ENCODE data around the gene SLC35D2. TPM values are rescaled to one million over a fixed set of nuclear protein-coding genes. Genes with fewer than 3 reads are reported as not detected.
"Not testable (repeated sequence)": the region's sequence is repeated elsewhere in the genome, so short reads cannot be mapped to it uniquely, and the experiment has no call there.

The SLC35D2 gene
- total RNA-seq, 3 donors from 2014 or later: 53.5 to 112 (median 82.8) TPM

GRCh38 chr9:96361668-96362067 lies 21.8 kb downstream of the SLC35D2 start:
- no peak for DNase-seq
- intact Hi-C loops (cut with DNase I, micrococcal nuclease): no loop called here
- no peaks in the 10 kb centered on the region for H3K36me3 ChIP-seq (ENCODE audit: low read depth)
- peaks cover 6% of the 10 kb centered on the region for H3K4me1 ChIP-seq (ENCODE audit: low read depth)
- TF ChIP-seq CTCF (IDR thresholded peaks at IDR 0.05): no peak
- H3K4me3 ChIP-seq: no peak overlapping the region
- ATAC-seq: no peak
- no peaks in the 10 kb centered on the region for H3K9me3 ChIP-seq

- intact Hi-C loops (cut with DNase I, micrococcal nuclease): no loop called here
Observed at GRCh38 chr9:96360976-96361375, 22.5 kb downstream of the SLC35D2 start.

GRCh38 chr9:96360523-96360922 lies 23.0 kb downstream of the SLC35D2 start:
- H3K36me3 ChIP-seq (ENCODE audit: low read depth); ATAC-seq; intact Hi-C loops (cut with DNase I, micrococcal nuclease); H3K9me3 ChIP-seq; H3K4me3 ChIP-seq; DNase-seq; H3K4me1 ChIP-seq (ENCODE audit: low read depth): not testable (repeated sequence)

More at GRCh38 chr9:96360976-96361375, 22.5 kb downstream of the SLC35D2 start:
- Histone ChIP-seq H3K9me3 (no peaks in the 10 kb centered on the region), H3K4me1 (ENCODE audit: low read depth) (peaks cover 4% of the 10 kb centered on the region), H3K4me3 (no peak overlapping the region), H3K36me3 (ENCODE audit: low read depth) (no peaks in the 10 kb centered on the region)
- DNase-seq: no peak
- TF ChIP-seq CTCF (IDR thresholded peaks at IDR 0.05): no peak
- ATAC-seq: no peak

GRCh38 chr9:96350866-96351265 lies 32.6 kb downstream of the SLC35D2 start:
- DNase-seq (no peak), ATAC-seq (no peak)
- no peaks in the 10 kb centered on the region for H3K9me3 ChIP-seq
- H3K4me1 ChIP-seq (ENCODE audit: low read depth): no peaks in the 10 kb centered on the region
- intact Hi-C loops (cut with DNase I, micrococcal nuclease): no loop called here
- H3K4me3 ChIP-seq: no peak overlapping the region
- no peaks in the 10 kb centered on the region for H3K36me3 ChIP-seq (ENCODE audit: low read depth)
- no peak for TF ChIP-seq CTCF (IDR thresholded peaks at IDR 0.05)

GRCh38 chr9:96348261-96348660 lies 35.2 kb downstream of the SLC35D2 start:
- peaks cover 6% of the 10 kb centered on the region for H3K4me1 ChIP-seq (ENCODE audit: low read depth)
- intact Hi-C loops (cut with DNase I, micrococcal nuclease): no loop called here
- H3K4me3 ChIP-seq: no peak overlapping the region
- DNase-seq (no peak), ATAC-seq (no peak)
- no peaks in the 10 kb centered on the region for H3K36me3 ChIP-seq (ENCODE audit: low read depth)
- no peak for TF ChIP-seq CTCF (IDR thresholded peaks at IDR 0.05)
- no peaks in the 10 kb centered on the region for H3K9me3 ChIP-seq

GRCh38 chr9:96345551-96345950 lies 38.0 kb downstream of the SLC35D2 start:
- no peak for DNase-seq
- H3K4me3 ChIP-seq: no peak overlapping the region
- TF ChIP-seq CTCF (IDR thresholded peaks at IDR 0.05): no peak
- no peaks in the 10 kb centered on the region for H3K9me3 ChIP-seq
- peaks cover 6% of the 10 kb centered on the region for H3K4me1 ChIP-seq (ENCODE audit: low read depth)
- no peak for ATAC-seq
- H3K36me3 ChIP-seq (ENCODE audit: low read depth): no peaks in the 10 kb centered on the region
- intact Hi-C loops (cut with DNase I, micrococcal nuclease): no loop called here

All from mucosa of descending colon (tissue), 3 donors.